ENCODE measurements around the gene SKI. TPM values are rescaled to one million over a fixed set of nuclear protein-coding genes. Genes with fewer than 3 reads are reported as not detected.

SKI gene
- total and polyA plus RNA-seq, 2 experiments from 2014 or later = 5.1 to 21.9 TPM

DNA sequence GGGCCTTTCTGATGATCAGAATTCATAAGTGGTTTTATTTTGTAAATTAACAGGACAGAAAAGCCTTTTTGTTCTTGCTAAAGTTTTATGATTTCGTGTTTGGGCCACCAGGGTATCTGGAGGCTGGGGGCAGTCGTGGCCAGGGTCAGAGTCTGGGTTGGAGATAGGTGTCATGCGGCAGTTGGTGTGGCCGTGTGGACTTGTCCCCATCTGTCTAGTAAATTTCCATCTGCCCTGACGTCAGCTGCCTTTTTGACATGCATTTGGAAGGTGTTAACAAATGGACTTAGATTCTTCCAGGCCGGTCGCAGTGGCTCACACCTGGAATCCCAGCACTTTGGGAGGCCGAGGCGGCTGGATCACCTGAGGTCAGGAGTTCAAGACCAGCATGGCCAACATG lies 56.8 kb downstream of the SKI start:
- H3K4me3 ChIP-seq = no peak overlapping the region
- H3K4me1 ChIP-seq (ENCODE audit: insufficient read depth) = peaks cover 5% of the 10 kb centered on the region
- H3K9me3 ChIP-seq (ENCODE audit: low read depth) = no peaks in the 10 kb centered on the region
- no peaks in the 10 kb centered on the region for H3K36me3 ChIP-seq (replicated peaks; ENCODE audit: insufficient read depth, low read depth)
- 90% methylated on average over 9 of the region's 9 CpGs for WGBS (ENCODE audit: low lambda C conversion rate, missing lambda C conversion rate)
- H4K20me1 ChIP-seq (ENCODE audit: insufficient read depth, poor library complexity, severe bottlenecking) = peaks cover 50% of the 10 kb centered on the region
- H3K9me2 ChIP-seq (replicated peaks; ENCODE audit: insufficient read depth) = no peaks in the 10 kb centered on the region
- DNase-seq (ENCODE audit: low spot score) = peak; percentile 38
- peak overlapping the region; percentile 51 for H3K27ac ChIP-seq
- H3K79me2 ChIP-seq = peaks cover 79% of the 10 kb centered on the region
- no peak overlapping the region for H2AFZ ChIP-seq
- H3K27me3 ChIP-seq = no peaks in the 10 kb centered on the region
- H3K4me2 ChIP-seq = no peak overlapping the region
- TF ChIP-seq EZH2phosphoT487 (IDR thresholded peaks at IDR 0.05; ENCODE audit: low read depth, severe bottlenecking, unreplicated experiment) (no peak), EZH2 (IDR thresholded peaks at IDR 0.05; ENCODE audit: borderline replicate concordance) (no peak)
- TF ChIP-seq, protein P1, sequence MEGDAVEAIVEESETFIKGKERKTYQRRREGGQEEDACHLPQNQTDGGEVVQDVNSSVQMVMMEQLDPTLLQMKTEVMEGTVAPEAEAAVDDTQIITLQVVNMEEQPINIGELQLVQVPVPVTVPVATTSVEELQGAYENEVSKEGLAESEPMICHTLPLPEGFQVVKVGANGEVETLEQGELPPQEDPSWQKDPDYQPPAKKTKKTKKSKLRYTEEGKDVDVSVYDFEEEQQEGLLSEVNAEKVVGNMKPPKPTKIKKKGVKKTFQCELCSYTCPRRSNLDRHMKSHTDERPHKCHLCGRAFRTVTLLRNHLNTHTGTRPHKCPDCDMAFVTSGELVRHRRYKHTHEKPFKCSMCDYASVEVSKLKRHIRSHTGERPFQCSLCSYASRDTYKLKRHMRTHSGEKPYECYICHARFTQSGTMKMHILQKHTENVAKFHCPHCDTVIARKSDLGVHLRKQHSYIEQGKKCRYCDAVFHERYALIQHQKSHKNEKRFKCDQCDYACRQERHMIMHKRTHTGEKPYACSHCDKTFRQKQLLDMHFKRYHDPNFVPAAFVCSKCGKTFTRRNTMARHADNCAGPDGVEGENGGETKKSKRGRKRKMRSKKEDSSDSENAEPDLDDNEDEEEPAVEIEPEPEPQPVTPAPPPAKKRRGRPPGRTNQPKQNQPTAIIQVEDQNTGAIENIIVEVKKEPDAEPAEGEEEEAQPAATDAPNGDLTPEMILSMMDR (IDR thresholded peaks at IDR 0.05; ENCODE audit: poor library complexity) = no peak

DNA sequence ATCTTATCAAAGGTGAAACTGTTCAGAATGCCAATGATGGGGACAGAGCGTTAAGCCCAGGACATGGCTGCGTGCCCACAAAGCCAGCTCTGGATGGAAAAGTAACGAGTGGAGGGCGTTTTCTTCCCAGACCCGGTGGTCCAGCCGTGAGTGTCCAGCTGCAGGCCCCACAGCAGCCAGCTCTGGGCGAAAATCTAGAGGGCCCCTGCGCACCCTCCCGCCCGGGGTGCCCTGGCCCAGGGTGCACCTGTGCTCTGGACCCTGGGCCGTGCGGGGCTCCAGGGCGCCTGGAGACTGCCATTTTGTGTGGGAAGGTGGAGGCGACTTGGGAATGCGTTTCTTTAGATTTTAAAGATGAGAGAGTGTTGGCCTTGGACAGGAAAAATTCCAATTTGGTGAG lies 58.8 kb downstream of the SKI start:
- Histone ChIP-seq H3K4me1 (ENCODE audit: insufficient read depth) (no peaks in the 10 kb centered on the region), H3K4me3 (no peak overlapping the region), H3K9me3 (ENCODE audit: low read depth) (no peaks in the 10 kb centered on the region), H3K36me3 (replicated peaks; ENCODE audit: insufficient read depth, low read depth) (no peaks in the 10 kb centered on the region), H3K79me2 (peaks cover 95% of the 10 kb centered on the region), H4K20me1 (ENCODE audit: insufficient read depth, poor library complexity, severe bottlenecking) (peaks cover 70% of the 10 kb centered on the region), H3K4me2 (no peak overlapping the region), H3K9me2 (replicated peaks; ENCODE audit: insufficient read depth) (no peaks in the 10 kb centered on the region), H2AFZ (no peak overlapping the region), H3K27me3 (no peaks in the 10 kb centered on the region), H3K27ac (no peak overlapping the region)
- no peak for DNase-seq (ENCODE audit: low spot score)
- TF ChIP-seq EZH2 (IDR thresholded peaks at IDR 0.05; ENCODE audit: borderline replicate concordance) = no peak
- TF ChIP-seq, protein P1 (IDR thresholded peaks at IDR 0.05; ENCODE audit: poor library complexity) = no peak
- TF ChIP-seq EZH2phosphoT487 (IDR thresholded peaks at IDR 0.05; ENCODE audit: low read depth, severe bottlenecking, unreplicated experiment) = no peak
- 95% methylated on average over 15 of the region's 15 CpGs for WGBS (ENCODE audit: low lambda C conversion rate, missing lambda C conversion rate)

DNA sequence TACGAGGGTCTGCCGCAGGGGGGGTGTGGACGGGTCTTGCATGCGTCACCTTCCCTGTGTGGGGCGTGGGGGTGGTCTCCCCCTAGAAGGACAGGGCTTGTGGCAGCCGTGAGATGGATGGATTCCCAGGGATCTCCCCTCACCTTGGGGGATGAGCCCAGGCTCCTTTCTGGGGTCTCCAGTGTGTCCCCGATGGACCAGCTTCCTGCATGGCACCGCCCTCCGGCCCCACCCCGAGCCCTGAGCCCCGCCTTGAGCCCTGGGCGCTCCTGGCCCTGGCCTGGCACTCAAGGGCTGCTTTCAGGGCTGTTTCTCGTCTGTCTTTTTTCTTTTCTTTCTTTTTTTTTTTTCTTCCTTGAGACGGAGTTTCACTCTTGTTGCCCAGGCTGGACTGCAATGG lies 59.5 kb downstream of the SKI start:
- no peaks in the 10 kb centered on the region for H3K36me3 ChIP-seq (replicated peaks; ENCODE audit: insufficient read depth, low read depth)
- peaks cover 99% of the 10 kb centered on the region for H3K79me2 ChIP-seq
- no peak overlapping the region for H2AFZ ChIP-seq
- TF ChIP-seq EZH2 (IDR thresholded peaks at IDR 0.05; ENCODE audit: borderline replicate concordance) = no peak
- no peak for TF ChIP-seq EZH2phosphoT487 (IDR thresholded peaks at IDR 0.05; ENCODE audit: low read depth, severe bottlenecking, unreplicated experiment)
- TF ChIP-seq, protein P1 (IDR thresholded peaks at IDR 0.05; ENCODE audit: poor library complexity) = no peak
- no peak overlapping the region for H3K4me2 ChIP-seq
- H4K20me1 ChIP-seq (ENCODE audit: insufficient read depth, poor library complexity, severe bottlenecking) = peaks cover 78% of the 10 kb centered on the region
- H3K27ac ChIP-seq = no peak overlapping the region
- 96% methylated on average over 12 of the region's 14 CpGs for WGBS (ENCODE audit: low lambda C conversion rate, missing lambda C conversion rate)
- H3K4me3 ChIP-seq = no peak overlapping the region
- no peaks in the 10 kb centered on the region for H3K4me1 ChIP-seq (ENCODE audit: insufficient read depth)
- DNase-seq (ENCODE audit: low spot score) = no peak
- H3K9me3 ChIP-seq (ENCODE audit: low read depth) = no peaks in the 10 kb centered on the region
- no peaks in the 10 kb centered on the region for H3K9me2 ChIP-seq (replicated peaks; ENCODE audit: insufficient read depth)
- H3K27me3 ChIP-seq = no peaks in the 10 kb centered on the region

DNA sequence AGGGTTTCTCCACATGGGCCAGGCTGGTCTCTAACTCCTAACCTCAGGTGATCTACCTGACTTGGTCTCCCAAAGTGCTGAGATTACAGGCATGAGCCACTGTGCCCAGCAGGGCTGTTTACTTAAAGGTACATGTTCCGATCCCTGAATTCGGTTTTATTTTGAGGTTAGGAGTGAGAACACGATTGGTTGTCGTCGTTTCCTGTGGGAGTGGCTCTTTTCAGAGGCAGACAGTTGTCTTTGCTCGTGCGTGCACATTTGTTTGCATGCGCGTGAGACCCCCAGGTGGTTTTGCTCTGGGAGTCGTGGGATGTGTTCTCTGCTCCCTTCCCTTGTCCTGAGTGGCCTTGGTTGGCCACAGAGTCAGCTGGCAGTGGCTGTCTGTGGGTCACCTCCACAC lies 60.2 kb downstream of the SKI start:
- H3K9me2 ChIP-seq (replicated peaks; ENCODE audit: insufficient read depth) = no peaks in the 10 kb centered on the region
- H3K4me2 ChIP-seq = no peak overlapping the region
- TF ChIP-seq, protein P1 (IDR thresholded peaks at IDR 0.05; ENCODE audit: poor library complexity) = no peak
- no peak for TF ChIP-seq EZH2phosphoT487 (IDR thresholded peaks at IDR 0.05; ENCODE audit: low read depth, severe bottlenecking, unreplicated experiment)
- TF ChIP-seq EZH2 (IDR thresholded peaks at IDR 0.05; ENCODE audit: borderline replicate concordance) = no peak
- no peak overlapping the region for H3K4me3 ChIP-seq
- H3K9me3 ChIP-seq (ENCODE audit: low read depth) = no peaks in the 10 kb centered on the region
- H2AFZ ChIP-seq = no peak overlapping the region
- no peaks in the 10 kb centered on the region for H3K27me3 ChIP-seq
- no peak for DNase-seq (ENCODE audit: low spot score)
- peaks cover 99% of the 10 kb centered on the region for H3K79me2 ChIP-seq
- WGBS (ENCODE audit: low lambda C conversion rate, missing lambda C conversion rate) = 92% methylated on average over 10 of the region's 10 CpGs
- no peak overlapping the region for H3K27ac ChIP-seq
- H3K36me3 ChIP-seq (replicated peaks; ENCODE audit: insufficient read depth, low read depth) = no peaks in the 10 kb centered on the region
- H3K4me1 ChIP-seq (ENCODE audit: insufficient read depth) = no peaks in the 10 kb centered on the region
- peaks cover 81% of the 10 kb centered on the region for H4K20me1 ChIP-seq (ENCODE audit: insufficient read depth, poor library complexity, severe bottlenecking)
